Endothelial cell (in vitro differentiated cells): ENCODE data around the gene RIN3. TPM values are rescaled to one million over a fixed set of nuclear protein-coding genes. Genes with fewer than 3 reads are reported as not detected.

Source experiments
- DNase-seq: peaks from one replicate; pipeline ENCODE4 v3.0.0; 2021; ENCODE audit warnings: low spot score
- H3K27ac Mint-ChIP-seq: one replicate; pipeline ENCODE4 v1.8.0; 2021; ENCODE audit warnings: mixed read lengths, inconsistent platforms; ENCODE audit not compliant: unreplicated experiment
- H3K27me3 Mint-ChIP-seq: one replicate; pipeline ENCODE4 v1.8.0; 2021; ENCODE audit warnings: mild to moderate bottlenecking, moderate library complexity, mixed read lengths, inconsistent platforms; ENCODE audit not compliant: unreplicated experiment
- H3K36me3 Mint-ChIP-seq: one replicate; pipeline ENCODE4 v1.8.0; 2021; ENCODE audit warnings: mild to moderate bottlenecking, low read depth, mixed read lengths, inconsistent platforms; ENCODE audit not compliant: unreplicated experiment
- H3K4me1 Mint-ChIP-seq: one replicate; pipeline ENCODE4 v1.8.0; 2021; ENCODE audit warnings: mild to moderate bottlenecking, mixed read lengths, inconsistent platforms; ENCODE audit not compliant: unreplicated experiment
- H3K4me3 Mint-ChIP-seq: one replicate; pipeline ENCODE4 v1.8.0; 2021; ENCODE audit warnings: mild to moderate bottlenecking, mixed read lengths, inconsistent platforms; ENCODE audit not compliant: unreplicated experiment
- H3K9me3 Mint-ChIP-seq: one replicate; pipeline ENCODE4 v1.8.0; 2021; ENCODE audit warnings: mixed read lengths, inconsistent platforms; ENCODE audit not compliant: unreplicated experiment
- CTCF ChIP-seq: fragments of 200-600 bp; sonication (generic); IDR thresholded peaks from one replicate; pipeline ENCODE4 v1.5.0; 2021; ENCODE audit warnings: antibody characterized with exemption; ENCODE audit not compliant: unreplicated experiment
- total RNA-seq: library from RNA; stranded (reverse); fragmentation: NEBNext Ultra II Directional; extraction: Animal tissue kit (Norgen Biotek cat#: 25700); gene quantifications from one replicate; pipeline ENCODE4 v1.2.1, GENCODE V29; 2021; ENCODE audit not compliant: unreplicated experiment

The RIN3 gene
- total RNA-seq, 1 donor from 2014 or later, result 25.8 TPM

DNA sequence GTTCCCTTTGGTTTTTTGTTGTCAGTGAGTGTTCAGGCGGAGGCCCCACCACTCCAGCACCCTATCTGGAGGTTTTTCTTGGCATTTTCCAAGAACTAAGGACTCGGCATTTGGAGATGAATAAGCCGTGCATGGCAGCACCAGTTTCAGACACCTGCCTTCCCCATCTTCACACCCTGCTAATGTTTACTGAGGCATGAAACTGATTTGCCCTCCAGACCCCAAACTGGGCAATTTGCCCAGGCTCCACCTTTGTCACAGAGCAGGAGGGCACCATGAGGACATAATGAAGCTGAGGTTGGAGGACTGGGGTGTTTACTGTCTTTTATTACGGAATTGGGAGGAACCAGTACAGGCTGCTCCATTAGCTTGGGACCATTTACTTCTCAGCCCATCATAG, 121.5 kb downstream of the RIN3 start:
- Mint-ChIP-seq H3K4me1 (no peaks in the 10 kb centered on the region), H3K27me3 (peaks cover 5% of the 10 kb centered on the region), H3K27ac (no peak overlapping the region), H3K36me3 (peaks cover 6% of the 10 kb centered on the region), H3K9me3 (no peaks in the 10 kb centered on the region), H3K4me3 (no peak overlapping the region)
- no peak for TF ChIP-seq CTCF
- no peak for DNase-seq

- H3K9me3 Mint-ChIP-seq, result no peaks in the 10 kb centered on the region
- H3K27ac Mint-ChIP-seq, result no peak overlapping the region
- no peak for DNase-seq
- peaks cover 6% of the 10 kb centered on the region for H3K36me3 Mint-ChIP-seq
- H3K27me3 Mint-ChIP-seq, result peaks cover 5% of the 10 kb centered on the region
- no peaks in the 10 kb centered on the region for H3K4me1 Mint-ChIP-seq
- no peak overlapping the region for H3K4me3 Mint-ChIP-seq
- TF ChIP-seq CTCF, result no peak
These were observed 122.3 kb downstream of the RIN3 start for GRCh38 chr14:92635896-92636295.

- DNase-seq, result no peak
- no peak for TF ChIP-seq CTCF
These were observed 123.6 kb downstream of the RIN3 start for GRCh38 chr14:92637228-92637627.

GRCh38 chr14:92637864-92638263, 124.3 kb downstream of the RIN3 start:
- Mint-ChIP-seq H3K4me3 (no peak overlapping the region), H3K36me3 (peaks cover 12% of the 10 kb centered on the region), H3K27me3 (peaks cover 5% of the 10 kb centered on the region), H3K4me1 (no peaks in the 10 kb centered on the region), H3K27ac (peak overlapping the region; percentile 8), H3K9me3 (no peaks in the 10 kb centered on the region)
- no peak for DNase-seq
- TF ChIP-seq CTCF, result no peak

More at GRCh38 chr14:92637228-92637627, 123.6 kb downstream of the RIN3 start:
- no peaks in the 10 kb centered on the region for H3K4me1 Mint-ChIP-seq
- H3K36me3 Mint-ChIP-seq, result peaks cover 6% of the 10 kb centered on the region
- H3K4me3 Mint-ChIP-seq, result no peak overlapping the region
- no peak overlapping the region for H3K27ac Mint-ChIP-seq
- H3K9me3 Mint-ChIP-seq, result no peaks in the 10 kb centered on the region
- peaks cover 5% of the 10 kb centered on the region for H3K27me3 Mint-ChIP-seq

- no peak for DNase-seq
- no peaks in the 10 kb centered on the region for H3K4me1 Mint-ChIP-seq
- H3K4me3 Mint-ChIP-seq, result no peak overlapping the region
- H3K9me3 Mint-ChIP-seq, result no peaks in the 10 kb centered on the region
- no peak for TF ChIP-seq CTCF
- H3K27ac Mint-ChIP-seq, result peak overlapping the region; percentile 8
- H3K27me3 Mint-ChIP-seq, result peaks cover 5% of the 10 kb centered on the region
- H3K36me3 Mint-ChIP-seq, result peaks cover 12% of the 10 kb centered on the region
These were observed 124.7 kb downstream of the RIN3 start for GRCh38 chr14:92638266-92638665.
